B cell (primary cell): ENCODE data around the gene OR5B12.

Experiments used
- EZH2 ChIP-seq: IDR thresholded peaks from 2 replicates; pipeline ENCODE4 v1.6.1; 2012; ENCODE audit warnings: borderline replicate concordance, low read depth, mild to moderate bottlenecking, moderate library complexity, low read length; ENCODE audit not compliant: insufficient read depth, poor library complexity, severe bottlenecking
- TF ChIP-seq, protein P1 (sequence below): fragments of 200-600 bp; IDR thresholded peaks from one replicate; pipeline ENCODE4 v1.8.0; 2022; ENCODE audit warnings: antibody characterized with exemption, mild to moderate bottlenecking

DNA sequence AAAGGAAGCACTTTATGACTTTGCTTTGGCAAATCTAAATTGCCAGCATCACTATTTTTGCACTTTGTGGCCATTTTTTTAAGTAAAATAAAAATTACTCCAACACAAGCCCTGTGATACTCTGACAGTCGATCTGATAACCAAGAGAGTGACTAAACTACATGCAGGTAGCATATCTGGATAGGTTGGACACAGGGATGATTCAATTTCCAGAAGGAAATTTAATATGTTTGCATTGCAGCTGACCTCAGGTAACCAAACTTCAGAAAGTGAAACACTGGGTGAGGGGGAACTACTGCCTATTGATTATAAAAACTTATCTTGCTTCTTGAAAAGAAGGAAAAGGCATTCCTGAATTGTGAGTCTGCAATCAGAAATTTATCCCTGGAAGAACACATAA lies 49.3 kb downstream of the OR5B12 start:
- TF ChIP-seq, protein P1, sequence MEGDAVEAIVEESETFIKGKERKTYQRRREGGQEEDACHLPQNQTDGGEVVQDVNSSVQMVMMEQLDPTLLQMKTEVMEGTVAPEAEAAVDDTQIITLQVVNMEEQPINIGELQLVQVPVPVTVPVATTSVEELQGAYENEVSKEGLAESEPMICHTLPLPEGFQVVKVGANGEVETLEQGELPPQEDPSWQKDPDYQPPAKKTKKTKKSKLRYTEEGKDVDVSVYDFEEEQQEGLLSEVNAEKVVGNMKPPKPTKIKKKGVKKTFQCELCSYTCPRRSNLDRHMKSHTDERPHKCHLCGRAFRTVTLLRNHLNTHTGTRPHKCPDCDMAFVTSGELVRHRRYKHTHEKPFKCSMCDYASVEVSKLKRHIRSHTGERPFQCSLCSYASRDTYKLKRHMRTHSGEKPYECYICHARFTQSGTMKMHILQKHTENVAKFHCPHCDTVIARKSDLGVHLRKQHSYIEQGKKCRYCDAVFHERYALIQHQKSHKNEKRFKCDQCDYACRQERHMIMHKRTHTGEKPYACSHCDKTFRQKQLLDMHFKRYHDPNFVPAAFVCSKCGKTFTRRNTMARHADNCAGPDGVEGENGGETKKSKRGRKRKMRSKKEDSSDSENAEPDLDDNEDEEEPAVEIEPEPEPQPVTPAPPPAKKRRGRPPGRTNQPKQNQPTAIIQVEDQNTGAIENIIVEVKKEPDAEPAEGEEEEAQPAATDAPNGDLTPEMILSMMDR: no peak
- TF ChIP-seq EZH2: no peak
